ENCODE data around the gene SCRN3. TPM values are rescaled to one million over a fixed set of nuclear protein-coding genes. Genes with fewer than 3 reads are reported as not detected.

The SCRN3 gene
- total RNA-seq, 2 donors from 2014 or later: 19.1 to 20.7 TPM

GRCh38 chr2:174438146-174438886 lies 42.8 kb downstream of the SCRN3 start:
- intact Hi-C loops (cut with DNase I): no loop called here
- no peak for TF ChIP-seq CTCF (IDR thresholded peaks at IDR 0.05)
- H3K27me3 ChIP-seq: no peaks in the 10 kb centered on the region
- no peaks in the 10 kb centered on the region for H3K9me3 ChIP-seq
- no peaks in the 10 kb centered on the region for H3K4me1 ChIP-seq
- no peak for DNase-seq
- no peak overlapping the region for H3K4me3 ChIP-seq
- no peak overlapping the region for H3K9ac ChIP-seq (ENCODE audit: low read depth in 2 of 2, low read length in 2 of 2)
- no peaks in the 10 kb centered on the region for H3K36me3 ChIP-seq
- no peak overlapping the region for H3K27ac ChIP-seq

DNA sequence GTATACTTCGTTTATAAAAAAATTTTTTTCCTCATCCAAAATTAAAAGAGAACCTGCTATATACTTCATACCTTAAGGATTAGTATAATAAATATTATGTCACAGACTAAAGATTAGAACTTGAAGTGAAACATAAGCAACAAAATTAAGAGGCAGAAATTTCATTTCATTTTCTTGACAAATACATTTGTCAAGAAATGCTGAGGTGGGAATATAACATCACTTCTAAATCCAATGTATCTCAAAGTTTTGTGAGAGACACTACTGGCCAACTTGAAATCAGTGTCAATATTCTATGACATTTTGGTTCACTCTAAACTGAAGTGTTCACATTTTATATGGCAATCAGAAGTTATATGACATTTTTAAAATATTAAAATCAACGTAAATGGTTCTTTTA lies 43.8 kb downstream of the SCRN3 start:
- H3K9me3 ChIP-seq: no peaks in the 10 kb centered on the region
- no peaks in the 10 kb centered on the region for H3K36me3 ChIP-seq
- no peak overlapping the region for H3K27ac ChIP-seq
- TF ChIP-seq CTCF (IDR thresholded peaks at IDR 0.05): no peak
- H3K4me3 ChIP-seq: no peak overlapping the region
- H3K9ac ChIP-seq (ENCODE audit: low read depth in 2 of 2, low read length in 2 of 2): no peak overlapping the region
- no peaks in the 10 kb centered on the region for H3K4me1 ChIP-seq
- H3K27me3 ChIP-seq: no peaks in the 10 kb centered on the region
- intact Hi-C loops (cut with DNase I): no loop called here
- no peak for DNase-seq

DNA sequence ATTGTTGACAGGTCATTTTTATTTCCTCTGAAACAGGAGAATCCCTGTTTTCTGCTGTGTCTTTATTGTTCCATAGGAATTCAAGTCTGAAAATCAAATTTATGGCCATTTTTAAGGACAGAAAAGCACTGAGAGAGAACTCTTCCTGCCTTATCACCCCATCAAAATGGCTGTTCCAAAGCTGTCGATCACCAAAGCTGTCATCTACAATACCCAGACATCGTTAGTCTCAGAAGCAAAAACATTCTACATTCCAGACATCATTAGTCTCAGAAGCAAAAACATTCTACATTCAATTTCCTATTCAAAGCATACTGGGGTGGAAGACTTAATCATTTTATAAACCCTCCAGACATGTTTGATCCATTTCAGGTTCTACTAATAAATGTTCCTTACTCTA lies 44.4 kb downstream of the SCRN3 start:
- no peaks in the 10 kb centered on the region for H3K36me3 ChIP-seq
- no peak for TF ChIP-seq CTCF (IDR thresholded peaks at IDR 0.05)
- intact Hi-C loops (cut with DNase I): no loop called here

DNA sequence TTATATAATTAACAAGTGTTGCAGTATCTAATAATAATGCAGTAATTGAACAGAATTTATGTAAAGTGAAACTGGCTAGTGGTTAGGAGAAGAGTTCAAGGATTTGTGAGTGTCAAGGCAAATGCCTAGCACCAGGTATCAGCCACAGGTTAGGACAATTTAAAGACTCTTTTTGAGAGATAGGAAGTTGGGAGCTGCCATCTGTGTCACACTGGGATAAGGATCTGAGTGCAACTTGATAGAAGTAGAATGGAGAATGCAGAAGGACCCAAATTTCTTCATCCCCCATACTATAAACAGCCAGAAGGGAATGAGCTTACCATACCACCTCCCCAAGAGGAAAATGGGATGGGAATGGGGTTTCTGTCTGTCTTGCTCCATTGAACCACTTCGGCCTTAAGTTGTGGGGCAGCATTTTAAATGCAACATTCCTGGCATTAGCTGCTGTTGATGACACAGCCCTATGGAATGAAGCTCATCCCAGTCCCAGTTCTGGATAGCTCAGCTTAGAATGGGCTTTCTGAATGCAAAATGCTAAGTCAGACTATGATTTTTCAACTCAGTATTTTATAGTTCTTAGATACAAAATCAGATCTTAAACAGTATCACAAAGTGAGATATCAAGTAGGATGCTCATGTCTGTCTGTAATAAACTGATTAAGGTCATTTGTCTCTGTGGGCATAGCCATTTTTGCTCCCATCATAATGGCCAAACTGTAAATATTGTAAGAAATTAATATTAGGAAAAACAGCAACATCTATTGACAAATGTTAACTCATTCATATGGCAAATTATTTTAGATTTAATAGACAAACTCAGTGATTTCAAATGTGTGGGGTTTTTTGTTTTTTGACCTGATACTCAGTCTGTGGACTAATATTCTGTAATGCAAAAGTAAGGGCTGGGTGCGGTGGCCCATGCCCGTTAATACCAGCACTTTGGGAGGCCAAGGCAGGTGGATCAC lies 47.3 kb downstream of the SCRN3 start:
- DNase-seq: no peak
- Histone ChIP-seq H3K9me3 (no peaks in the 10 kb centered on the region), H3K27ac (no peak overlapping the region), H3K36me3 (no peaks in the 10 kb centered on the region), H3K4me1 (no peaks in the 10 kb centered on the region), H3K9ac (ENCODE audit: low read depth in 2 of 2, low read length in 2 of 2) (no peak overlapping the region), H3K27me3 (no peaks in the 10 kb centered on the region), H3K4me3 (no peak overlapping the region)
- intact Hi-C loops (cut with DNase I): no loop called here
- no peak for TF ChIP-seq CTCF (IDR thresholded peaks at IDR 0.05)

More for the DNA sequence above, 44.4 kb downstream of the SCRN3 start:
- DNase-seq: no peak
- no peak overlapping the region for H3K4me3 ChIP-seq
- no peaks in the 10 kb centered on the region for H3K9me3 ChIP-seq
- no peaks in the 10 kb centered on the region for H3K4me1 ChIP-seq
- H3K27ac ChIP-seq: no peak overlapping the region
- no peak overlapping the region for H3K9ac ChIP-seq (ENCODE audit: low read depth in 2 of 2, low read length in 2 of 2)
- H3K27me3 ChIP-seq: no peaks in the 10 kb centered on the region

DNA sequence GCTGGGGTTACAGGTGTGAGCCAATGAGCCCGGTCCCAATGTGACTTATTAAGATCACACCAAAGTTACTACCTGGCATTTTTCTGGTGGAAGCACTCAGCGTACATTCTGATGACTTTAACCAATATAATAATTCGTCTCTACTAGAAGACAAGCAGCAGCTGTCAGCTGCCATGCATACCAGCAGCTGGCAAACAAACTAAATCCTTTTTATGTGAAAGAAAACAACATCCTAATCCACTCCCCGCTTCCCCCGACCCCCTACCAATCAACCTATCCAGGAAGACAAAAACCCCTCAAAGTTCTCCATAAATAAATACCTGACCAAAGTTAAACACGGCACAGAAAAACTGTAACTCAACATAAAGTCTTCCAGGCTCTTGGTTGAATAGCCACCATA lies 49.2 kb downstream of the SCRN3 start:
- intact Hi-C loops (cut with DNase I): no loop called here
- no peaks in the 10 kb centered on the region for H3K4me1 ChIP-seq
- no peaks in the 10 kb centered on the region for H3K36me3 ChIP-seq
- no peak overlapping the region for H3K4me3 ChIP-seq
- no peak overlapping the region for H3K9ac ChIP-seq (ENCODE audit: low read depth in 2 of 2, low read length in 2 of 2)
- H3K27me3 ChIP-seq: no peaks in the 10 kb centered on the region
- H3K27ac ChIP-seq: no peak overlapping the region
- no peaks in the 10 kb centered on the region for H3K9me3 ChIP-seq
- DNase-seq: no peak
- TF ChIP-seq CTCF (IDR thresholded peaks at IDR 0.05): no peak

Data from colonic mucosa (tissue), 4 donors.